Keratinocyte (primary cell): ENCODE data around the gene RGS13. TPM values are rescaled to one million over a fixed set of nuclear protein-coding genes. Genes with fewer than 3 reads are reported as not detected.

Experiments used
- DNase-seq: peaks from one replicate; pipeline ENCODE4 v3.0.0-alpha.2; 2011; ENCODE audit warnings: low read depth, missing footprints, low spot score
- FAIRE-seq: peaks from 2 replicates; lab custom pipeline; 2011; peaks lifted over from hg19 to GRCh38; lab: Jason Lieb, UNC
- H2AFZ ChIP-seq: 2 replicates; pipeline ENCODE4 v1.6.0; 2012; ENCODE audit warnings: low read length, control low read depth, inconsistent platforms; ENCODE audit not compliant: control insufficient read depth
- H3K27ac ChIP-seq: 2 replicates; pipeline ENCODE4 v1.5.1; 2011; ENCODE audit warnings: low read length; ENCODE audit not compliant: control insufficient read depth, insufficient read depth
- H3K27me3 ChIP-seq: 3 replicates; pipeline ENCODE4 v1.6.0; 2011; ENCODE audit warnings: low read length; ENCODE audit not compliant: control insufficient read depth, insufficient read depth; ENCODE audit errors: extremely low read depth
- H3K36me3 ChIP-seq, 2 experiments: 2 replicates in 1 of 2; 3 replicates in 1 of 2; pipeline ENCODE4 v1.5.1; 2011; ENCODE audit warnings: low read length in 2 of 2, mild to moderate bottlenecking in 1 of 2; ENCODE audit not compliant: control insufficient read depth in 2 of 2, insufficient read depth in 2 of 2; ENCODE audit errors: extremely low read depth in 1 of 2
- H3K4me1 ChIP-seq: 3 replicates; pipeline ENCODE4 v1.5.1; 2011; ENCODE audit warnings: low read length; ENCODE audit not compliant: control insufficient read depth, insufficient read depth; ENCODE audit errors: extremely low read depth
- H3K4me2 ChIP-seq: 3 replicates; pipeline ENCODE4 v1.6.0; 2011; ENCODE audit warnings: low read depth, low read length; ENCODE audit not compliant: control insufficient read depth, insufficient read depth; ENCODE audit errors: extremely low read depth
- H3K4me3 ChIP-seq, 3 experiments: fragments of 200-600 bp in 1 of 3; sonication (generic) in 1 of 3; 2 replicates in 2 of 3; 3 replicates in 1 of 3; pipeline ENCODE4 v1.5.1; 2011 to 2016; ENCODE audit warnings: low read length in 3 of 3, mild to moderate bottlenecking in 3 of 3, control low read depth in 2 of 3, inconsistent platforms in 1 of 3, low read depth in 1 of 3, mixed read lengths in 1 of 3, mixed run types in 1 of 3, moderate library complexity in 1 of 3; ENCODE audit not compliant: control insufficient read depth in 2 of 3, insufficient read depth in 2 of 3; ENCODE audit errors: extremely low read depth in 1 of 3
- H3K79me2 ChIP-seq: 2 replicates; pipeline ENCODE4 v1.6.0; 2012; ENCODE audit warnings: low read length; ENCODE audit not compliant: control insufficient read depth, insufficient read depth
- H3K9ac ChIP-seq: 3 replicates; pipeline ENCODE4 v1.6.0; 2011; ENCODE audit warnings: low read length; ENCODE audit not compliant: control insufficient read depth, insufficient read depth; ENCODE audit errors: extremely low read depth
- H3K9me1 ChIP-seq: 3 replicates; pipeline ENCODE4 v1.6.0; 2011; ENCODE audit warnings: low read length; ENCODE audit not compliant: control insufficient read depth, insufficient read depth; ENCODE audit errors: extremely low read depth
- H3K9me3 ChIP-seq: 2 replicates; pipeline ENCODE4 v1.5.1; 2012; ENCODE audit warnings: low read depth, low read length; ENCODE audit not compliant: control insufficient read depth
- H4K20me1 ChIP-seq: 3 replicates; pipeline ENCODE4 v1.6.0; 2011; ENCODE audit warnings: low read length; ENCODE audit not compliant: control insufficient read depth, insufficient read depth; ENCODE audit errors: extremely low read depth
- EZH2 ChIP-seq: IDR thresholded peaks from one replicate; pipeline ENCODE4 v1.6.1; 2012; ENCODE audit warnings: inconsistent platforms, mild to moderate bottlenecking, low read length, moderate library complexity
- dilution Hi-C: fragments of 300-500 bp; cut with MboI; formaldehyde crosslinking; loops from one replicate; pipeline ENCODE4 v1.7.0; 2020; ENCODE audit warnings: low sequenced_read_pairs; ENCODE audit not compliant: extremely low pct_ligation_motif_present
- polyA plus RNA-seq, 5 experiments: library from polyadenylated mRNA; depleted of rRNA in 3 of 5; stranded (reverse) in 3 of 5; stranded (forward) in 1 of 5; unstranded in 1 of 5; fragments of >200 nt; gene quantifications; 1 replicate in 1 of 5; 2 replicates in 3 of 5; 3 replicates in 1 of 5; pipeline versions ENCODE4 v1.2.1 to v1.2.3, GENCODE V29; 2011 to 2012; ENCODE audit warnings: missing spikeins in 2 of 5, low read depth in 1 of 5, low replicate concordance in 1 of 5
- TF ChIP-seq, protein P1 (sequence below), 3 experiments: IDR thresholded peaks in 1 of 3; conservative IDR thresholded peaks in 1 of 3; optimal IDR thresholded peaks in 1 of 3; 2 replicates in 2 of 3; 3 replicates in 1 of 3; pipeline versions ENCODE3 to v1.5.1; 2011; ENCODE audit warnings: low read length in 3 of 3, mild to moderate bottlenecking in 3 of 3, moderate library complexity in 2 of 3, control low read depth in 1 of 3, inconsistent platforms in 1 of 3; ENCODE audit not compliant: insufficient read depth in 2 of 3; ENCODE audit errors: extremely low read depth in 1 of 3

The RGS13 gene
- polyA plus RNA-seq, 1 donor (not counting 4 experiments of a cell fraction or from before 2014, with no cell fraction given) = not detected

DNA sequence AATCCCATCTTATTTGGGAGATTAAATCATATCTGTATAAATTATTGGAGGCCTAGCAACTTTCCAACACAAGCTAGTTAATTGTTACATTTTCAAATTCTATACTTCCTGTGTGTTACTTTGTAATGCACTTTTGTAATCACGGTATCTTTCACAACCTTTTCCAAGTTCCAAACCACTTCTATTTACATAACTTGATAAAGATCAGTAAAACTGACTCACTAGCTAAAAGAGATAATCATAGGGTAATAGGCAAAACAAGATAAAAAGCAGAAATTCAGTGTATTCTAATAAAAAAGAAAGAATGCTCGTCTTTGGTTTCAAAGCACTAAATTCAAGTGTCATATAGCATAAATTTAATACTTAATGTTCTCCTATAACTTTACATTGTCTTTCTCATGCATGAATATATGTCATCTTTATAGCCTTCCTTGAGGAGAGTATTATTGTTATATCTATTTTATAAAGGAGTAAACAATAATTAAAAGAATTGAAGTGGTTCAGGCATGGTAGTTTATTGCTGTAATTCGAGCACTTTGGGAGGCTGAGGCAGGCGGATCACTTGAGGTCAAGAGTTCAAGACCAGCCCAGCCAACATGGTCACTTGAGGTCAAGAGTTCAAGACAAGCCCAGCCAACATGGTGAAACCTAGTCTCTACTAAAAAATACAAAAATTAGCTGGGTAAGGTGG is 66.4 kb downstream of the RGS13 start:
- no peaks in the 10 kb centered on the region for H3K79me2 ChIP-seq
- no peak overlapping the region for H3K9ac ChIP-seq
- no peak for FAIRE-seq
- no peaks in the 10 kb centered on the region for H4K20me1 ChIP-seq
- H3K36me3 ChIP-seq = no peaks in the 10 kb centered on the region
- peak overlapping the region; percentile 37 for H3K4me2 ChIP-seq
- H2AFZ ChIP-seq = no peak overlapping the region
- H3K9me1 ChIP-seq = no peaks in the 10 kb centered on the region
- H3K4me3 ChIP-seq = no peak overlapping the region
- H3K27ac ChIP-seq = no peak overlapping the region
- H3K9me3 ChIP-seq = no peaks in the 10 kb centered on the region
- no peak for DNase-seq
- TF ChIP-seq, protein P1, sequence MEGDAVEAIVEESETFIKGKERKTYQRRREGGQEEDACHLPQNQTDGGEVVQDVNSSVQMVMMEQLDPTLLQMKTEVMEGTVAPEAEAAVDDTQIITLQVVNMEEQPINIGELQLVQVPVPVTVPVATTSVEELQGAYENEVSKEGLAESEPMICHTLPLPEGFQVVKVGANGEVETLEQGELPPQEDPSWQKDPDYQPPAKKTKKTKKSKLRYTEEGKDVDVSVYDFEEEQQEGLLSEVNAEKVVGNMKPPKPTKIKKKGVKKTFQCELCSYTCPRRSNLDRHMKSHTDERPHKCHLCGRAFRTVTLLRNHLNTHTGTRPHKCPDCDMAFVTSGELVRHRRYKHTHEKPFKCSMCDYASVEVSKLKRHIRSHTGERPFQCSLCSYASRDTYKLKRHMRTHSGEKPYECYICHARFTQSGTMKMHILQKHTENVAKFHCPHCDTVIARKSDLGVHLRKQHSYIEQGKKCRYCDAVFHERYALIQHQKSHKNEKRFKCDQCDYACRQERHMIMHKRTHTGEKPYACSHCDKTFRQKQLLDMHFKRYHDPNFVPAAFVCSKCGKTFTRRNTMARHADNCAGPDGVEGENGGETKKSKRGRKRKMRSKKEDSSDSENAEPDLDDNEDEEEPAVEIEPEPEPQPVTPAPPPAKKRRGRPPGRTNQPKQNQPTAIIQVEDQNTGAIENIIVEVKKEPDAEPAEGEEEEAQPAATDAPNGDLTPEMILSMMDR (optimal IDR thresholded peaks at IDR 0.05 in 1 of 3, IDR thresholded peaks at IDR 0.05 in 1 of 3, conservative IDR thresholded peaks at IDR 0.05 in 1 of 3; ENCODE audit: extremely low read depth in 1 of 3, insufficient read depth in 2 of 3, low read length in 3 of 3) = no peak
- no peak for TF ChIP-seq EZH2
- peaks cover 20% of the 10 kb centered on the region for H3K4me1 ChIP-seq
- dilution Hi-C loops = no loop called here
- H3K27me3 ChIP-seq = no peaks in the 10 kb centered on the region

DNA sequence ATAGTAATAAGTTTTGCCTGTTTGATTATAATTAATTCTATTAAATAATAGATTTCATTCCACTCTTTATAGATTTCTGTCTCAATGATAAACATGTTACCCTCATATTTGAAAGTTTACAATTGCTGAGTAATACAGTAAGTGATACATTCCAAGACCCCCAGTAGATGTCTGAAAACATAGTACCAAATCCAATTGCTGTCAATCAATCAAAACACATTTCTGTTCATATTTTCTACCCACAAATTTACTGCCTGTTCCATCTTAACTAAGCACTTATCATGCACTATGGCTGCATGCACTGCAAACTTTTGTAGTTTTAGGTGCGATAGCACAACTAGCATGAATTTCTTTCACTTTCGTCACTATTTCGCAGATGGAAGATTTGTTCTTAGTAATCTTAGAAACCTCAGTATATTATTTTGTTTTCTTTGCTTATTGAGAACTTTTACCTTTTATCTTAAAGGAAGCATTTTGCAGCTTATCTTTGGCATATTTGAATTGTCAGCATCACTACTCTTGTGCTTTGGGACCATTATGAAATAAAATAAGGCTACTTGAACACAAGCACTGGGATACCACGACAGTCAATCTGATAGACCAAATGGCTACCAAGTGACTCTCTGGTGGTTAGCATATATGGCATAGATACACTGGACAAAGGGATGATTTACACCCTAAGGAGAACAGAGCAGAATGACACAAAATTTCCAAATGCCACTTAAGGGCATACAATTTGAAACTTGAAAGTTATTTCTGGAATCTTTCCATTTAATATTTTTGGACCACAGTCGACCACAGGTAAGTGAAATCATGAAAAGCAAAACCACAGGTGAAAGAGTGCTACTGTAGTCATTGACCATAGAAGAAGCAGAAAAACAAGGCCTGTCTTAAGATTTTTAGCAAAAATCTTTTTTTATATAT is 67.6 kb downstream of the RGS13 start:
- Histone ChIP-seq H4K20me1 (no peaks in the 10 kb centered on the region), H3K27me3 (no peaks in the 10 kb centered on the region), H3K4me3 (no peak overlapping the region), H3K9ac (no peak overlapping the region), H3K27ac (no peak overlapping the region), H3K4me1 (peaks cover 23% of the 10 kb centered on the region), H2AFZ (no peak overlapping the region), H3K79me2 (no peaks in the 10 kb centered on the region), H3K9me3 (no peaks in the 10 kb centered on the region), H3K9me1 (no peaks in the 10 kb centered on the region), H3K4me2 (no peak overlapping the region), H3K36me3 (no peaks in the 10 kb centered on the region)
- no peak for TF ChIP-seq EZH2
- TF ChIP-seq, protein P1 (optimal IDR thresholded peaks at IDR 0.05 in 1 of 3, IDR thresholded peaks at IDR 0.05 in 1 of 3, conservative IDR thresholded peaks at IDR 0.05 in 1 of 3; ENCODE audit: extremely low read depth in 1 of 3, insufficient read depth in 2 of 3, low read length in 3 of 3) = no peak
- FAIRE-seq = no peak
- no peak for DNase-seq
- dilution Hi-C loops = no loop called here
